Measurements from ENCODE around the gene PTPRM.

The PTPRM gene

GRCh38 chr18:7544686-7545085, 22.4 kb upstream of the PTPRM start:
- no peak overlapping the region for H3K4me3 ChIP-seq (ENCODE audit: low read depth, low read length)
- TF ChIP-seq, protein P1, sequence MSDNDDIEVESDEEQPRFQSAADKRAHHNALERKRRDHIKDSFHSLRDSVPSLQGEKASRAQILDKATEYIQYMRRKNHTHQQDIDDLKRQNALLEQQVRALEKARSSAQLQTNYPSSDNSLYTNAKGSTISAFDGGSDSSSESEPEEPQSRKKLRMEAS (IDR thresholded peaks at IDR 0.05; ENCODE audit: low read depth, low read length), result no peak
- TF ChIP-seq POLR2A (IDR thresholded peaks at IDR 0.05; ENCODE audit: extremely low read depth, insufficient read length) (no peak), MYC (IDR thresholded peaks at IDR 0.05; ENCODE audit: low read depth, low read length) (no peak)
- TF ChIP-seq, protein P2, sequence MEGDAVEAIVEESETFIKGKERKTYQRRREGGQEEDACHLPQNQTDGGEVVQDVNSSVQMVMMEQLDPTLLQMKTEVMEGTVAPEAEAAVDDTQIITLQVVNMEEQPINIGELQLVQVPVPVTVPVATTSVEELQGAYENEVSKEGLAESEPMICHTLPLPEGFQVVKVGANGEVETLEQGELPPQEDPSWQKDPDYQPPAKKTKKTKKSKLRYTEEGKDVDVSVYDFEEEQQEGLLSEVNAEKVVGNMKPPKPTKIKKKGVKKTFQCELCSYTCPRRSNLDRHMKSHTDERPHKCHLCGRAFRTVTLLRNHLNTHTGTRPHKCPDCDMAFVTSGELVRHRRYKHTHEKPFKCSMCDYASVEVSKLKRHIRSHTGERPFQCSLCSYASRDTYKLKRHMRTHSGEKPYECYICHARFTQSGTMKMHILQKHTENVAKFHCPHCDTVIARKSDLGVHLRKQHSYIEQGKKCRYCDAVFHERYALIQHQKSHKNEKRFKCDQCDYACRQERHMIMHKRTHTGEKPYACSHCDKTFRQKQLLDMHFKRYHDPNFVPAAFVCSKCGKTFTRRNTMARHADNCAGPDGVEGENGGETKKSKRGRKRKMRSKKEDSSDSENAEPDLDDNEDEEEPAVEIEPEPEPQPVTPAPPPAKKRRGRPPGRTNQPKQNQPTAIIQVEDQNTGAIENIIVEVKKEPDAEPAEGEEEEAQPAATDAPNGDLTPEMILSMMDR (IDR thresholded peaks at IDR 0.05; ENCODE audit: low read depth, low read length), result no peak
- no peak for DNase-seq (ENCODE audit: low read depth)

GRCh38 chr18:7545734-7546133, 21.4 kb upstream of the PTPRM start:
- no peak overlapping the region for H3K4me3 ChIP-seq (ENCODE audit: low read depth, low read length)
- no peak for TF ChIP-seq MYC (IDR thresholded peaks at IDR 0.05; ENCODE audit: low read depth, low read length)
- TF ChIP-seq, protein P1 (IDR thresholded peaks at IDR 0.05; ENCODE audit: low read depth, low read length), result no peak
- no peak for TF ChIP-seq POLR2A (IDR thresholded peaks at IDR 0.05; ENCODE audit: extremely low read depth, insufficient read length)
- no peak for DNase-seq (ENCODE audit: low read depth)

- DNase-seq (ENCODE audit: low read depth), result no peak
- TF ChIP-seq, protein P1 (IDR thresholded peaks at IDR 0.05; ENCODE audit: low read depth, low read length), result no peak
- TF ChIP-seq POLR2A (IDR thresholded peaks at IDR 0.05; ENCODE audit: extremely low read depth, insufficient read length) (no peak), MYC (IDR thresholded peaks at IDR 0.05; ENCODE audit: low read depth, low read length) (no peak)
- TF ChIP-seq, protein P2 (IDR thresholded peaks at IDR 0.05; ENCODE audit: low read depth, low read length), result no peak
- no peak overlapping the region for H3K4me3 ChIP-seq (ENCODE audit: low read depth, low read length)
These were observed 18.9 kb upstream of the PTPRM start for GRCh38 chr18:7548221-7548620.

- H3K4me3 ChIP-seq (ENCODE audit: low read depth, low read length), result no peak overlapping the region
- DNase-seq (ENCODE audit: low read depth), result no peak
- TF ChIP-seq MYC (IDR thresholded peaks at IDR 0.05; ENCODE audit: low read depth, low read length) (no peak), POLR2A (IDR thresholded peaks at IDR 0.05; ENCODE audit: extremely low read depth, insufficient read length) (no peak)
- TF ChIP-seq, protein P1 (IDR thresholded peaks at IDR 0.05; ENCODE audit: low read depth, low read length), result no peak
- TF ChIP-seq, protein P2 (IDR thresholded peaks at IDR 0.05; ENCODE audit: low read depth, low read length), result no peak
These were observed 18.4 kb upstream of the PTPRM start for GRCh38 chr18:7548721-7549120.

GRCh38 chr18:7557973-7558372, 9.1 kb upstream of the PTPRM start:
- H3K4me3 ChIP-seq (ENCODE audit: low read depth, low read length), result no peak overlapping the region
- TF ChIP-seq, protein P2 (IDR thresholded peaks at IDR 0.05; ENCODE audit: low read depth, low read length), result no peak
- no peak for TF ChIP-seq POLR2A (IDR thresholded peaks at IDR 0.05; ENCODE audit: extremely low read depth, insufficient read length)
- TF ChIP-seq, protein P1 (IDR thresholded peaks at IDR 0.05; ENCODE audit: low read depth, low read length), result no peak
- no peak for TF ChIP-seq MYC (IDR thresholded peaks at IDR 0.05; ENCODE audit: low read depth, low read length)
- no peak for DNase-seq (ENCODE audit: low read depth)

GRCh38 chr18:7558769-7559168, 8.3 kb upstream of the PTPRM start:
- no peak overlapping the region for H3K4me3 ChIP-seq (ENCODE audit: low read depth, low read length)
- TF ChIP-seq, protein P1 (IDR thresholded peaks at IDR 0.05; ENCODE audit: low read depth, low read length), result no peak
- DNase-seq (ENCODE audit: low read depth), result no peak
